ENCODE data around the gene PARD6B.

The PARD6B gene

GRCh38 chr20:50745634-50746137, 14.3 kb downstream of the PARD6B start:
- no peak for TF ChIP-seq BACH2 (CRISPR knock-in tag; IDR thresholded peaks at IDR 0.05; ENCODE audit: borderline replicate concordance)
- TF ChIP-seq, protein P1, sequence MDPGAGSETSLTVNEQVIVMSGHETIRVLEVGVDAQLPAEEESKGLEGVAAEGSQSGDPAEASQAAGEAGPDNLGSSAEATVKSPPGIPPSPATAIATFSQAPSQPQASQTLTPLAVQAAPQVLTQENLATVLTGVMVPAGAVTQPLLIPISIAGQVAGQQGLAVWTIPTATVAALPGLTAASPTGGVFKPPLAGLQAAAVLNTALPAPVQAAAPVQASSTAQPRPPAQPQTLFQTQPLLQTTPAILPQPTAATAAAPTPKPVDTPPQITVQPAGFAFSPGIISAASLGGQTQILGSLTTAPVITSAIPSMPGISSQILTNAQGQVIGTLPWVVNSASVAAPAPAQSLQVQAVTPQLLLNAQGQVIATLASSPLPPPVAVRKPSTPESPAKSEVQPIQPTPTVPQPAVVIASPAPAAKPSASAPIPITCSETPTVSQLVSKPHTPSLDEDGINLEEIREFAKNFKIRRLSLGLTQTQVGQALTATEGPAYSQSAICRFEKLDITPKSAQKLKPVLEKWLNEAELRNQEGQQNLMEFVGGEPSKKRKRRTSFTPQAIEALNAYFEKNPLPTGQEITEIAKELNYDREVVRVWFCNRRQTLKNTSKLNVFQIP (CRISPR knock-in tag; IDR thresholded peaks at IDR 0.05; ENCODE audit: borderline replicate concordance, low read depth) = no peak
- ATAC-seq = no peak

DNA sequence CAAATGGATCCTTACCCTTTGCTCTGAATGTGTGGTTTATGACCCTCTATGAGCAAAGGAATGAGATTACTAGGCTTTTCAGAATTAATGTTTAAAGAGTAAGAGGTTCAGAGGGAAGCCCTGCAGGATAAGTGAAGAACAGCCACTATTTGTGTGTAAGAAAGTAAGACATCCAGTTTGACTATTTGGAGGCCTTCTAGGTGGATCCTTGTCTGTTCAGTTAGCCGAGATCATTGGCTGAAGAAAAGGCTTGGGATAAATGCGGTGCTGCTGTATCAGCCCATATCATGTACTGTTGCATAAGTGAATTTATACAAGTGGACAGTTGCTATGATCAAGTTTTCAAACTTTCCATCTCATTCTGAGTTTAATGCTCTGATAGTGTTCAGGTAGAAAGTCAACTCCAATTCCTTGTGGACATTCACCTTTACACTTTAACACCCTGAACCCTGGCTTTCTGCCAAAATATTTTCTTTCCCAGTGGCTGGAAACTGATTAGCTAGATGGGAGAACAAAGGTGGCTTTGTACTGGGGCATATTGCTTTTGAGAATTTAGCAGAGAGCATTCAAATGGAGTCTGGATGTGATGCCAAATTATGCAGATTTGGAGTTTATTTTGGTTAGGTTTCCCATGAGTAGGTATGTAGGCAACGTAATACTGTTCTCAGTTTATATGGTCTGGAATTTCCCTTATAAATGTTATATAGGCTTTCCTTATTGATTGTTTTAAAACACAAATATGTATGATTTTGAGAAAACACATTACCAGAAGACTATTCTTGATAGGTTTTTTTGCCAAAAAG, 15.0 kb downstream of the PARD6B start:
- TF ChIP-seq, protein P2, sequence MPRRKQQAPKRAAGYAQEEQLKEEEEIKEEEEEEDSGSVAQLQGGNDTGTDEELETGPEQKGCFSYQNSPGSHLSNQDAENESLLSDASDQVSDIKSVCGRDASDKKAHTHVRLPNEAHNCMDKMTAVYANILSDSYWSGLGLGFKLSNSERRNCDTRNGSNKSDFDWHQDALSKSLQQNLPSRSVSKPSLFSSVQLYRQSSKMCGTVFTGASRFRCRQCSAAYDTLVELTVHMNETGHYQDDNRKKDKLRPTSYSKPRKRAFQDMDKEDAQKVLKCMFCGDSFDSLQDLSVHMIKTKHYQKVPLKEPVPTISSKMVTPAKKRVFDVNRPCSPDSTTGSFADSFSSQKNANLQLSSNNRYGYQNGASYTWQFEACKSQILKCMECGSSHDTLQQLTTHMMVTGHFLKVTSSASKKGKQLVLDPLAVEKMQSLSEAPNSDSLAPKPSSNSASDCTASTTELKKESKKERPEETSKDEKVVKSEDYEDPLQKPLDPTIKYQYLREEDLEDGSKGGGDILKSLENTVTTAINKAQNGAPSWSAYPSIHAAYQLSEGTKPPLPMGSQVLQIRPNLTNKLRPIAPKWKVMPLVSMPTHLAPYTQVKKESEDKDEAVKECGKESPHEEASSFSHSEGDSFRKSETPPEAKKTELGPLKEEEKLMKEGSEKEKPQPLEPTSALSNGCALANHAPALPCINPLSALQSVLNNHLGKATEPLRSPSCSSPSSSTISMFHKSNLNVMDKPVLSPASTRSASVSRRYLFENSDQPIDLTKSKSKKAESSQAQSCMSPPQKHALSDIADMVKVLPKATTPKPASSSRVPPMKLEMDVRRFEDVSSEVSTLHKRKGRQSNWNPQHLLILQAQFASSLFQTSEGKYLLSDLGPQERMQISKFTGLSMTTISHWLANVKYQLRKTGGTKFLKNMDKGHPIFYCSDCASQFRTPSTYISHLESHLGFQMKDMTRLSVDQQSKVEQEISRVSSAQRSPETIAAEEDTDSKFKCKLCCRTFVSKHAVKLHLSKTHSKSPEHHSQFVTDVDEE (CRISPR knock-in tag; IDR thresholded peaks at IDR 0.05) = no peak
- no peak for TF ChIP-seq ESRRG (CRISPR knock-in tag; IDR thresholded peaks at IDR 0.05)
- no peak for TF ChIP-seq BACH2 (CRISPR knock-in tag; IDR thresholded peaks at IDR 0.05; ENCODE audit: borderline replicate concordance)
- no peak for TF ChIP-seq OSR1 (CRISPR knock-in tag; IDR thresholded peaks at IDR 0.05)
- ATAC-seq = no peak

DNA sequence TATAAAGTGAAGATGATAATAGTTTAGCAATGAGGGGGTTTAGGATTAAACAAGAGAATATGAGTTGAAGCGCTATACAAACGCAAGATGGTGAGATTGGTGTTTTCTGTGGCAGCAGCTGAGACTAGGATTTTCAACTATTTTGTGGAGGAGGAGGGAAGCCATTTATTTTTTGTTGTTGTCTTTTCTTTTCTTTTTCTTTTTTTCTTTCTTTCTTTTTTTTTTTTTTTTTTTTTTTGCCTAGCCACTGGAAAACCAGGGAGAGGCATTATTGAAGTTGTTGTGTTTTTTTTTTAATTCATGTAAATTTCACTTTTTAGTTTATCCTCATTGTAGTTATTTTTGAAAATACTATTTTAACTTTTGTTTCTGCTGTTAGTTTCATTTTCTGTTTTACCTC, 15.9 kb downstream of the PARD6B start:
- ATAC-seq = no peak

DNA sequence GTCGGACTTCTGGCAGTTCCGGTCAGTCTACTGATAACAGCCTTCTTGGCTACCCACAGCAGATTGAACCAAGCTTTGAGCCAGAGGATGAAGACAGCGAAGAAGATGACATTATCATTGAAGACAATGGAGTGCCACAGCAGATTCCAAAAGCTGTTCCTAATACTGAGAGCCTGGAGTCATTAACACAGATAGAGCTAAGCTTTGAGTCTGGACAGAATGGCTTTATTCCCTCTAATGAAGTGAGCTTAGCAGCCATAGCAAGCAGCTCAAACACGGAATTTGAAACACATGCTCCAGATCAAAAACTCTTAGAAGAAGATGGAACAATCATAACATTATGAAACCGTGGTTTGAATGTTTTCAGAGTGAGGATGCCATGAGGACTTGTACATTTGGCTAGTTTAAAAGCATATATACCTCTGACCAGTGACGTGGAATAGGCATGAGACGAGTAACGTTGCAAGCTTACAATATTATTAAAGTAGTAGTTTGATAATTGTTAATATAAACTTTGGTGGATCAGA, 18.8 kb downstream of the PARD6B start:
- TF ChIP-seq, protein P1 (CRISPR knock-in tag; IDR thresholded peaks at IDR 0.05; ENCODE audit: borderline replicate concordance, low read depth) = no peak
- TF ChIP-seq ESRRG (CRISPR knock-in tag; IDR thresholded peaks at IDR 0.05) (no peak), ARNTL (CRISPR knock-in tag; IDR thresholded peaks at IDR 0.05; ENCODE audit: borderline replicate concordance, low read depth) (no peak), GLIS3 (CRISPR knock-in tag; IDR thresholded peaks at IDR 0.05) (no peak), ZNF70 (CRISPR knock-in tag; IDR thresholded peaks at IDR 0.05) (no peak), TOX (CRISPR knock-in tag; IDR thresholded peaks at IDR 0.05; ENCODE audit: borderline replicate concordance) (no peak), OSR1 (CRISPR knock-in tag; IDR thresholded peaks at IDR 0.05) (no peak), BACH2 (CRISPR knock-in tag; IDR thresholded peaks at IDR 0.05; ENCODE audit: borderline replicate concordance) (no peak), CSDC2 (CRISPR knock-in tag; IDR thresholded peaks at IDR 0.05) (no peak), ZFP3 (CRISPR knock-in tag; IDR thresholded peaks at IDR 0.05) (no peak), ISL1 (CRISPR knock-in tag; IDR thresholded peaks at IDR 0.05) (no peak)
- no peak for ATAC-seq

More for the DNA sequence above, 15.9 kb downstream of the PARD6B start:
- no peak for TF ChIP-seq OSR1 (CRISPR knock-in tag; IDR thresholded peaks at IDR 0.05)
- no peak for TF ChIP-seq CSDC2 (CRISPR knock-in tag; IDR thresholded peaks at IDR 0.05)
- TF ChIP-seq ZFP3 (CRISPR knock-in tag; IDR thresholded peaks at IDR 0.05) = no peak
- TF ChIP-seq ZNF565 (CRISPR knock-in tag; conservative IDR thresholded peaks at IDR 0.05; ENCODE audit: low read depth) = no peak
- TF ChIP-seq, protein P1 (CRISPR knock-in tag; IDR thresholded peaks at IDR 0.05; ENCODE audit: borderline replicate concordance, low read depth) = no peak
- TF ChIP-seq RARB (CRISPR knock-in tag; IDR thresholded peaks at IDR 0.05) = no peak
- no peak for TF ChIP-seq TOX (CRISPR knock-in tag; IDR thresholded peaks at IDR 0.05; ENCODE audit: borderline replicate concordance)
- TF ChIP-seq, protein P3, sequence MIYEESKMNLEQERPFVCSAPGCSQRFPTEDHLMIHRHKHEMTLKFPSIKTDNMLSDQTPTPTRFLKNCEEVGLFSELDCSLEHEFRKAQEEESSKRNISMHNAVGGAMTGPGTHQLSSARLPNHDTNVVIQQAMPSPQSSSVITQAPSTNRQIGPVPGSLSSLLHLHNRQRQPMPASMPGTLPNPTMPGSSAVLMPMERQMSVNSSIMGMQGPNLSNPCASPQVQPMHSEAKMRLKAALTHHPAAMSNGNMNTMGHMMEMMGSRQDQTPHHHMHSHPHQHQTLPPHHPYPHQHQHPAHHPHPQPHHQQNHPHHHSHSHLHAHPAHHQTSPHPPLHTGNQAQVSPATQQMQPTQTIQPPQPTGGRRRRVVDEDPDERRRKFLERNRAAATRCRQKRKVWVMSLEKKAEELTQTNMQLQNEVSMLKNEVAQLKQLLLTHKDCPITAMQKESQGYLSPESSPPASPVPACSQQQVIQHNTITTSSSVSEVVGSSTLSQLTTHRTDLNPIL (CRISPR knock-in tag; IDR thresholded peaks at IDR 0.05; ENCODE audit: low read depth) = no peak
- no peak for TF ChIP-seq ZNF8 (CRISPR knock-in tag; IDR thresholded peaks at IDR 0.05)
